Measurements from ENCODE around the gene GP9.
"Not testable (repeated sequence)": the region's sequence is repeated elsewhere in the genome, so short reads cannot be mapped to it uniquely, and the experiment has no call there.

Gene GP9

GRCh38 chr3:129061023-129061887, 676 bp downstream of the GP9 start:
- DNase-seq (ENCODE audit: low spot score in 2 of 2) (no peak), ATAC-seq (replicated peaks; ENCODE audit: extremely low read depth, poor library complexity, severe bottlenecking) (no peak)
- no peaks in the 10 kb centered on the region for H3K4me1 Mint-ChIP-seq
- H3K27ac Mint-ChIP-seq (ENCODE audit: low read depth), result no peak overlapping the region
- H3K4me3 Mint-ChIP-seq, result no peak overlapping the region
- no peaks in the 10 kb centered on the region for H3K9me3 Mint-ChIP-seq
- H3K36me3 Mint-ChIP-seq (ENCODE audit: insufficient read depth), result no peaks in the 10 kb centered on the region
- H3K27me3 Mint-ChIP-seq, result no peaks in the 10 kb centered on the region

- H3K9me3 Mint-ChIP-seq, result no peaks in the 10 kb centered on the region
- no peak overlapping the region for H3K27ac Mint-ChIP-seq (ENCODE audit: low read depth)
- no peaks in the 10 kb centered on the region for H3K4me1 Mint-ChIP-seq
- H3K27me3 Mint-ChIP-seq, result peaks cover 7% of the 10 kb centered on the region
- DNase-seq (ENCODE audit: low spot score in 2 of 2), result no peak
- no peaks in the 10 kb centered on the region for H3K36me3 Mint-ChIP-seq (ENCODE audit: insufficient read depth)
- ATAC-seq (replicated peaks; ENCODE audit: extremely low read depth, poor library complexity, severe bottlenecking), result no peak
- no peak overlapping the region for H3K4me3 Mint-ChIP-seq
These were observed 1.6 kb downstream of the GP9 start for GRCh38 chr3:129061888-129062834.

GRCh38 chr3:129063091-129063640, 2.6 kb downstream of the GP9 start:
- no peaks in the 10 kb centered on the region for H3K4me1 Mint-ChIP-seq
- no peak for ATAC-seq (replicated peaks; ENCODE audit: extremely low read depth, poor library complexity, severe bottlenecking)
- H3K27ac Mint-ChIP-seq (ENCODE audit: low read depth), result no peak overlapping the region
- no peaks in the 10 kb centered on the region for H3K9me3 Mint-ChIP-seq
- no peak for DNase-seq (ENCODE audit: low spot score in 2 of 2)
- H3K4me3 Mint-ChIP-seq, result no peak overlapping the region
- H3K27me3 Mint-ChIP-seq, result peaks cover 13% of the 10 kb centered on the region
- peaks cover 1% of the 10 kb centered on the region for H3K36me3 Mint-ChIP-seq (ENCODE audit: insufficient read depth)

GRCh38 chr3:129063841-129064482, 3.4 kb downstream of the GP9 start:
- H3K4me1 Mint-ChIP-seq, result no peaks in the 10 kb centered on the region
- no peak overlapping the region for H3K4me3 Mint-ChIP-seq
- no peak for ATAC-seq (replicated peaks; ENCODE audit: extremely low read depth, poor library complexity, severe bottlenecking)
- peaks cover 1% of the 10 kb centered on the region for H3K36me3 Mint-ChIP-seq (ENCODE audit: insufficient read depth)
- no peak overlapping the region for H3K27ac Mint-ChIP-seq (ENCODE audit: low read depth)
- H3K27me3 Mint-ChIP-seq, result peaks cover 15% of the 10 kb centered on the region
- no peak for DNase-seq (ENCODE audit: low spot score in 2 of 2)
- H3K9me3 Mint-ChIP-seq, result no peaks in the 10 kb centered on the region

- ATAC-seq (replicated peaks; ENCODE audit: extremely low read depth, poor library complexity, severe bottlenecking), result no peak
- peaks cover 1% of the 10 kb centered on the region for H3K36me3 Mint-ChIP-seq (ENCODE audit: insufficient read depth)
- H3K27me3 Mint-ChIP-seq, result peaks cover 27% of the 10 kb centered on the region
- H3K9me3 Mint-ChIP-seq, result no peaks in the 10 kb centered on the region
- DNase-seq (ENCODE audit: low spot score in 2 of 2), result no peak
- H3K27ac Mint-ChIP-seq (ENCODE audit: low read depth), result no peak overlapping the region
- H3K4me1 Mint-ChIP-seq, result no peaks in the 10 kb centered on the region
- H3K4me3 Mint-ChIP-seq, result no peak overlapping the region
These were observed 4.6 kb downstream of the GP9 start for GRCh38 chr3:129065016-129065719.

GRCh38 chr3:129065720-129066073, 5.1 kb downstream of the GP9 start:
- H3K4me1 Mint-ChIP-seq, result no peaks in the 10 kb centered on the region
- no peak for ATAC-seq (replicated peaks; ENCODE audit: extremely low read depth, poor library complexity, severe bottlenecking)
- H3K4me3 Mint-ChIP-seq, result no peak overlapping the region
- no peak overlapping the region for H3K27ac Mint-ChIP-seq (ENCODE audit: low read depth)
- DNase-seq (ENCODE audit: low spot score in 2 of 2), result no peak
- no peaks in the 10 kb centered on the region for H3K9me3 Mint-ChIP-seq
- peaks cover 1% of the 10 kb centered on the region for H3K36me3 Mint-ChIP-seq (ENCODE audit: insufficient read depth)
- peaks cover 32% of the 10 kb centered on the region for H3K27me3 Mint-ChIP-seq

- H3K4me3 Mint-ChIP-seq, result peak overlapping the region; percentile 59
- not testable (repeated sequence) for H3K27ac Mint-ChIP-seq (ENCODE audit: low read depth); H3K9me3 Mint-ChIP-seq; H3K4me1 Mint-ChIP-seq; H3K36me3 Mint-ChIP-seq (ENCODE audit: insufficient read depth); DNase-seq (ENCODE audit: low spot score in 2 of 2)
- peak; percentile 49 for ATAC-seq (replicated peaks; ENCODE audit: extremely low read depth, poor library complexity, severe bottlenecking)
- H3K27me3 Mint-ChIP-seq, result peaks cover 37% of the 10 kb centered on the region
These were observed 7.1 kb downstream of the GP9 start for GRCh38 chr3:129067719-129068118.

- ATAC-seq (replicated peaks; ENCODE audit: extremely low read depth, poor library complexity, severe bottlenecking), result no peak
- DNase-seq (ENCODE audit: low spot score in 2 of 2), result no peak
- H3K36me3 Mint-ChIP-seq (ENCODE audit: insufficient read depth), result peaks cover 1% of the 10 kb centered on the region
- H3K4me3 Mint-ChIP-seq, result peak overlapping the region; percentile 59
- H3K27ac Mint-ChIP-seq (ENCODE audit: low read depth), result no peak overlapping the region
- no peaks in the 10 kb centered on the region for H3K4me1 Mint-ChIP-seq
- peaks cover 40% of the 10 kb centered on the region for H3K27me3 Mint-ChIP-seq
- no peaks in the 10 kb centered on the region for H3K9me3 Mint-ChIP-seq
These were observed 7.8 kb downstream of the GP9 start for GRCh38 chr3:129068291-129068886.

GRCh38 chr3:129069313-129070085, 8.9 kb downstream of the GP9 start:
- H3K36me3 Mint-ChIP-seq (ENCODE audit: insufficient read depth); H3K4me3 Mint-ChIP-seq; H3K9me3 Mint-ChIP-seq; ATAC-seq (replicated peaks; ENCODE audit: extremely low read depth, poor library complexity, severe bottlenecking); H3K4me1 Mint-ChIP-seq; DNase-seq (ENCODE audit: low spot score in 2 of 2); H3K27ac Mint-ChIP-seq (ENCODE audit: low read depth): not testable (repeated sequence)
- peaks cover 40% of the 10 kb centered on the region for H3K27me3 Mint-ChIP-seq

- Mint-ChIP-seq H3K27ac (ENCODE audit: low read depth) (no peak overlapping the region), H3K27me3 (peaks cover 40% of the 10 kb centered on the region), H3K9me3 (no peaks in the 10 kb centered on the region), H3K4me1 (no peaks in the 10 kb centered on the region), H3K36me3 (ENCODE audit: insufficient read depth) (peaks cover 1% of the 10 kb centered on the region), H3K4me3 (no peak overlapping the region)
- ATAC-seq (replicated peaks; ENCODE audit: extremely low read depth, poor library complexity, severe bottlenecking), result no peak
- DNase-seq (ENCODE audit: low spot score in 2 of 2), result no peak
These were observed 9.7 kb downstream of the GP9 start for GRCh38 chr3:129070086-129070885.
